ENCODE measurements around the gene YIPF2.

DNA sequence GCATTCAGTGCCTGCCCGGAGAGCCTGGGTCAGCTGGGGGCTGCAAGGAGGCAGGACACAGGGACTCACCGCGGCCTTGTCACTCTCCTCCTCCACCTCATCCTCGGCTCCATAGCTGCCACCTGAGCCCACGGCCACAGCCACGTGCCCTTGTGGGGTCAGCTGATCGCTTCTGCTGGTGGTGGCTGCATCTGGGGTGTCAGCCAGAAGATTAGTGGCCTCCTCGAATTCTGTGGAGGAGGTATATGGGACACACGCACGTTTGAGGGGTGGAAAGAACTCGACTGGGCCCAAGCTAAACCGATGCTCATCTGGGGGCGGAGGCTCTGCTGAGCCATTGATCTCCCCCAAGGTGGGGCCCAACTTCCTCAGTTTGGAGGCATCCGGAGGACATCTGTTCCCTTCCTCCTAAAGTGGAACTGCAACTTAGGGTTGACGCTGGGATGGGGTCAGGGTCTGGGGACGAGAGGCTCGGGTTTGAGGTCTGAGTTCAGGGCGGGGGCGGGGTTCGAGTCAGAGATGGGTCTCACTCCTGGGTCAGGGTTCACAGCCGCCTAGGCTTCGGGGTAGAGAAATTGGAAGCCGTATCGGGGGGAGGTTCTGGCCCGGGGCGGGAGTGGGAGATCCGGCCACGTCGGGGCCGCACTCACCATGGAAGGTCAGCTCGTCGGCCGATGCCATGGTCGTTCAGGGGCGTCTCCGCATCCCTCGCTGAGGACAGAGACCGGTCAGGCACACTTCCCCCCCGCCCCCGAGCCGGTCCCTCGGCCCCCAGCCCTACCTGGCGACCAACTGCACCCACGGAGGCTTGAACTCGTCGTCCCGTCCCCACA is 493 bp downstream of the YIPF2 start:
- TF ChIP-seq, protein P1, sequence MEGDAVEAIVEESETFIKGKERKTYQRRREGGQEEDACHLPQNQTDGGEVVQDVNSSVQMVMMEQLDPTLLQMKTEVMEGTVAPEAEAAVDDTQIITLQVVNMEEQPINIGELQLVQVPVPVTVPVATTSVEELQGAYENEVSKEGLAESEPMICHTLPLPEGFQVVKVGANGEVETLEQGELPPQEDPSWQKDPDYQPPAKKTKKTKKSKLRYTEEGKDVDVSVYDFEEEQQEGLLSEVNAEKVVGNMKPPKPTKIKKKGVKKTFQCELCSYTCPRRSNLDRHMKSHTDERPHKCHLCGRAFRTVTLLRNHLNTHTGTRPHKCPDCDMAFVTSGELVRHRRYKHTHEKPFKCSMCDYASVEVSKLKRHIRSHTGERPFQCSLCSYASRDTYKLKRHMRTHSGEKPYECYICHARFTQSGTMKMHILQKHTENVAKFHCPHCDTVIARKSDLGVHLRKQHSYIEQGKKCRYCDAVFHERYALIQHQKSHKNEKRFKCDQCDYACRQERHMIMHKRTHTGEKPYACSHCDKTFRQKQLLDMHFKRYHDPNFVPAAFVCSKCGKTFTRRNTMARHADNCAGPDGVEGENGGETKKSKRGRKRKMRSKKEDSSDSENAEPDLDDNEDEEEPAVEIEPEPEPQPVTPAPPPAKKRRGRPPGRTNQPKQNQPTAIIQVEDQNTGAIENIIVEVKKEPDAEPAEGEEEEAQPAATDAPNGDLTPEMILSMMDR (IDR thresholded peaks at IDR 0.05): no peak
- TF ChIP-seq EP300 (IDR thresholded peaks at IDR 0.05): no peak

Data from upper lobe of left lung (tissue), 4 donors.